NCI-H460 (cell line): ENCODE data around the gene PWWP2A. TPM values are rescaled to one million over a fixed set of nuclear protein-coding genes. Genes with fewer than 3 reads are reported as not detected.

Experiments
- DNase-seq: peaks from one replicate; pipeline ENCODE4 v3.0.0-alpha.2; 2016; ENCODE audit warnings: low read depth; ENCODE audit errors: extremely low read depth
- total RNA-seq: library from RNA; depleted of rRNA; stranded (reverse); fragments of >200 nt; shearing (Covaris generic); gene quantifications from 2 replicates; pipeline ENCODE4 v1.2.3, GENCODE V29; 2014

The PWWP2A gene
- total RNA-seq, 1 experiment from 2014 or later, result 12.8 TPM

- DNase-seq, result no peak
These were observed 14.7 kb upstream of the PWWP2A start for GRCh38 chr5:160133918-160134304.

DNA sequence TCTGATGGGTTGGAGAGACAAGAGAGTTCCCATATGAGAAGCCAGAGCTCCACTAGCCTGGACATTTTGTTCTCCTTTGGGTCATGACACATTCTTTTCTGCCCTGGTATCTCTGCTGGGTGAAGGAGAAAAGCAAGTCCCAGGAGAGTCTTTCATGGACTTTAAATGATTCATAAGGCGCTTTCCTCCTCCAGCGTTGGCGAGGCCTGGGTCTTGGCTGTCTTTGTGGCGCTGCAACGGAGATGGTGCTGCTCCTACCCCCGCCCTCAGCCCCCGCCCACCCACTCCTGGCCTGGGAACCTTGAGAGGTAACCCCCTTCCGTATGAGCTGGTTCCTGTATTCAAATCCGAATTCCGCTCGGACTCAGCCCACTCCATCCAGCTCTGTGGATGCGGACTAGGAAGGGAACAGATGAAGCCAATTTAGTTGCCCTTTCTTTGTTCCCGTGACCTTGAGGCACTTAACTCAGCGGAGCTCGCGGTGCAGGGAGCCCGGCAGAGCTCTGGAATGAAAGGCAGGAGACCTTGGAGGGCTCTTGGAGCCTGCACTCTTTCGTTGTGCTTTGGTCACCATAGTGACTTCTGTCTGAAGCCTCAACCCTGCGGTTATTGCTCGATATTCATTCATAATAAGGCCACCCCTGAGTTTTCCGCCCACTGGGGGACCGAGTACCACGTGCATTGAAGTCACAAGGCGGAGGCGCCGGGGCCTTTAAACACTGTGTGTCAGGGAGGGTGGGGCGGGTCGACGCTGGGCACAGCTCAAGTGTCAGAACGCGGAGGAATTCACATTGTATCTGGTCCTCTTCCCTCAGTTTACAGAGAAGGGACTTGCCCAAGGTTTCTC lies 14.0 kb upstream of the PWWP2A start:
- no peak for DNase-seq

DNA sequence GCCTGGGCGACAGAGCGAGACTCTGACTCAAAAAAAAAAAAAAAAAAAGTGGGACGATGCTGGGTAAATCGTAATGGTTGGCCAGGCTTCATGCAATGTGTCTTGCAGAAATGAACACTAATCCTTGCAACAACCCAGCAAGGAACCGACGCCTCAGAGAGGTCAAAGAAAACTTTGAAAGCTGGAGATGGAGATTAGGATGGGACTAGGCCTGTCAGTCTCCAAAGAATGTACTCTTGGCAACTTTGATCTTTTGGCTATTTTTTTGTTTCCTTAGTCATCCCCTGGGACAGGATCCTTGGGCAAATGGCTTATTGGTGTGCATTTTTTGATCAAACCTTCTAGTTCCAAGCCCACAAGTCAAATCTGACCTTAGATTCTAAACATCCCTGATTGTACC lies 10.6 kb upstream of the PWWP2A start:
- no peak for DNase-seq

- DNase-seq, result no peak
These were observed 9.4 kb upstream of the PWWP2A start for GRCh38 chr5:160128632-160129031.

GRCh38 chr5:160119905-160120266 lies 636 bp upstream of the PWWP2A start:
- DNase-seq, result no peak

- DNase-seq, result no peak
These were observed 705 bp downstream of the PWWP2A start for GRCh38 chr5:160118349-160119141.

GRCh38 chr5:160116991-160117390 lies 2.3 kb downstream of the PWWP2A start:
- DNase-seq, result no peak

GRCh38 chr5:160108124-160108523 lies 11.1 kb downstream of the PWWP2A start:
- DNase-seq, result no peak

DNA sequence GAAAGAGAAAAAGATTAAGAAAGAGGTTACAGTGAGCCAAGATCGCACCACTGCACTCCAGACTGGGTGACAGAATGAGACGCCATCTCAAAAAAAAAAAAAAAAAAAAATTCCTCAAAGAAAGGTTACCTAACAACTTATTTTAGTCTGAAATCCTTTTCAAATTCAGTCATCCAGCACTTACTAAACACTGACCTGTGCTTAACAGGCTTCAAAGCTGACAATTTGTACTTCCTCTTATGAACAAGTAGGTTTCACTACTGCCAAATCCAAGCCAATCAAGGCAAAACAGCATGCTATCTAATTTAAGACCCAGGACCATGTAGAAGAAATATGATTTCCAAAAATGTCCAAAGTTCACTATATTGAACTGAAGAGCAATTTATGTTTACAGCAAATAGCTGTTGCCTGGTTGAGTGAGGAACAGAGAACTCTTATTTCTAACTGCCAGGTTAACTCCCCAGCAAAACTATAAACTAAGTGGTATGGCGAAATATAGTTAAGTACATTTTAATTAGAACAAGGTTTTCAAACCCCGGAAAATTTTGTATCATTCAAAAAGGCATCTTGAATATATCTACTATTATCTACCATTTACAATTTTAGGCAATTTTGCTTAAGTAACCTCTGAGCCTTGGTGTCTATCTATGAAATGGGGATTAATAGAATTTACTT lies 13.4 kb downstream of the PWWP2A start:
- DNase-seq, result no peak

DNA sequence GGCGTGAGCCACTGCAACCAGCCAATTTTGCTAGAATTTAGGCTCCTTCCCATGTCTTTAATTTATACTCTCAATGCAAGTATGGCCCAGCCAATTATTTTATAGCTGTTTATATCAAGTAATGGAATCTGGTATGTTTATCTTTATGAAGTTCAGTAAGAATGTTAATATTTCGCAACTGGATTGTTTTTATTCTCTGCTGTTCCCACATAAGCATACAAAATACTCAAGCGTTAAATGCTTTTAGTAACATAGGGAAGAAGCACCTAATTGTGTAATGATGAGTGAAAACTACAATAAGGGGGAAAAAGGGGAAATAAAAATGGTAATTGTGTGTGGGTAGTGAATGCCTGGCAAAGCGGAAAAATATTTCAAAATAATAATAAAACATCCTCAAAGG lies 21.3 kb downstream of the PWWP2A start:
- DNase-seq, result no peak

GRCh38 chr5:160096178-160096577 lies 23.1 kb downstream of the PWWP2A start:
- DNase-seq, result no peak

GRCh38 chr5:160092960-160093707 lies 26.1 kb downstream of the PWWP2A start:
- no peak for DNase-seq

- no peak for DNase-seq
These were observed 26.7 kb downstream of the PWWP2A start for GRCh38 chr5:160092514-160092913.

- no peak for DNase-seq
These were observed 29.2 kb downstream of the PWWP2A start for GRCh38 chr5:160090059-160090458.

DNA sequence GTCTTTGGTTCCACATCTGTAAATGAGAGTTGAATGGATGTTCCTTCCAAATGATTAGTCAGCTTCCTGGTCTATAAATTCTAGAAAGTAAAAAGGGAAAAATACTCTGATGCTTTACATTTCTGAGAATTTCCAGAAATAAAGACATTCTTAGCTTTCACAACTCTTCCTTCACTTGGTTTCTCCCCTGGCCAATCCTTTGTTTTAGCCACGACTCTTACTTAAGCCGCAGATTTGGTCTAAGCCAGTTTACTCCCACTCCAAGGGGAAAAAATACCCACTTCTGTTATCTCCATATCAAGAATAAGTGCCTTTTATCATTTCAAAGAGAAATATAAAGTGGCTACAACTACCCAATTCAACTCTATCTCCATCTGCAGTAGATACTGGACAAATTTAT lies 29.7 kb downstream of the PWWP2A start:
- no peak for DNase-seq

GRCh38 chr5:160088805-160089204 lies 30.4 kb downstream of the PWWP2A start:
- no peak for DNase-seq

- DNase-seq, result no peak
These were observed 32.1 kb downstream of the PWWP2A start for GRCh38 chr5:160087199-160087598.

GRCh38 chr5:160084144-160084543 lies 35.1 kb downstream of the PWWP2A start:
- no peak for DNase-seq

DNA sequence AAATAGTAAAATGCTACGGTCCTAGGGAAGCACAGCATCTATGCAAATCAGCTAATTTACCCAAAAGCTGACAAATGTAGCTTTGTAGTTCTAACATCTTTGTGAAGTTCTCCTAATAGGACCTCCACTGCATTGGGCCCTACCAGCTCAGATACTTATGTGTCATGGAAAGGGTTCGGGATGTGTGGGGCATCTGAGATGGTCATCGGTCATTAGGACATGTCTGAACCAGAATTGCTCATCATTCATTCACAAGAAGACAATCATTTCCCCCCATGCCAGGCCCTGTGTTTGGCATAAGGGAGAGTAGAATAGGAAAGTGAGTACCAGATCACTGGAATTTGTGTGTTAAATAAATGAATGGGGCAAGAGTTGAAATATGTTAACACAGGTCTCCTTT lies 35.7 kb downstream of the PWWP2A start:
- no peak for DNase-seq

DNA sequence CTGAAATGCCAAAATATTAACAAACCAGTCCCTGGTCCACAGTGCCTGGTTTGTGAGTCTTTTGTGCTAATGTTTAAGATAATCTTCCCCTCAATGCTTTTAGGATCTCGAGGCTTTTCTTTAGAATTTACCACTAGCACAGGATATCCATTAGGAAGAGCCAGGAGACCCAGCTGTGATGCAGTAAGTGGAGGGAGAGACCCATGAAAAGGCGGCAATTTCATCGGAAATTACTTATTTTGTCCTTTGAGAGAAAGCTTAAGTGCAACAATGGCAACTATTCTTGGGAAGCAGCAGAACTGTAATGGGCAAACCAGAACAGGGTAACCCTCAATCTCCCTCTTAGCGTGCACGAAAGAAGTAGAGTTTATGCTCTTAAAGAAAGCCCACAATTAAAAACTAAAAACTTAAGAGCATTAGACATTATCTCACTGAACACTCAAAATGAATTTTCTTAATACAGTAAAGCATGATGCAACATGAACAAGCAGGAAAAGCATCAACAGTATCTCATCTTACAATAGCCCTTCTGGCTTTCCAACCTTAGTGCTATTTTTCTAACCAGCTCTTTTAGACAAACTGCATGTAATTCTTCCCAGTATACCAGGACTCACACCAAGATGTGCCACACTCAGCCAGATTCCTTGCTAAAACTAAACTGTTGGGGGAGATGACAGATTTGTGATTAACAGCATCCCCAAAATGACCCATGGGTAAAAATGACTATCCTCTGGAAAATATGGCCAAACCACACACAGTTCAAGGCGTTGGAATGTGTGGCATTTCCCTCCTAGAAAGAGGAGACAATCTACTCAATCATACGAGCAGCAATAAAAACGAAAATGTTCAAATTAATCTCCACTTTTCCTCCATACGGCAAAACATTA lies 36.4 kb downstream of the PWWP2A start:
- no peak for DNase-seq
